Transverse colon (tissue), 4 donors: ENCODE data around the gene PLEKHG4B. TPM values are rescaled to one million over a fixed set of nuclear protein-coding genes. Genes with fewer than 3 reads are reported as not detected.

Experiments
- DNase-seq: peaks from one replicate; pipeline ENCODE4 v3.0.0-alpha.2; 2019
- H3K27ac ChIP-seq, 4 donors: fragments of 200-600 bp; sonication (generic); 2 replicates each; pipeline ENCODE4 v1.5.1; 2016 to 2018; ENCODE audit warnings: inconsistent platforms in 4 of 4
- H3K27me3 ChIP-seq: fragments of 200-600 bp; sonication (generic); 2 replicates; pipeline ENCODE4 v1.5.1; 2017; ENCODE audit warnings: inconsistent platforms
- H3K36me3 ChIP-seq, 4 donors: fragments of 200-600 bp; sonication (generic); 2 replicates each; pipeline ENCODE4 v1.5.1; 2017 to 2019; ENCODE audit warnings: inconsistent platforms in 4 of 4
- H3K4me1 ChIP-seq, 4 donors: fragments of 200-600 bp; sonication (generic); 2 replicates each; pipeline ENCODE4 v1.5.1; 2017 to 2020; ENCODE audit warnings: inconsistent platforms in 4 of 4
- H3K4me3 ChIP-seq, 4 donors: fragments of 200-600 bp; sonication (generic); 1 replicate in 1 of 4; 2 replicates in 3 of 4; pipeline versions ENCODE4 v1.5.1 to v1.6.1; 2017 to 2019; ENCODE audit warnings: inconsistent platforms in 4 of 4
- H3K9me3 ChIP-seq, 2 donors: fragments of 200-600 bp; sonication (generic); 2 replicates each; pipeline ENCODE4 v1.5.1; 2017 to 2019; ENCODE audit warnings: inconsistent platforms in 2 of 2
- CTCF ChIP-seq, 5 experiments: fragments of 200-600 bp in 3 of 5; fragments of 450-650 bp in 2 of 5; sonication (generic) in 3 of 5; IDR thresholded peaks; 1 replicate in 2 of 5; 2 replicates in 3 of 5; pipeline ENCODE4 v1.5.1; 2016 to 2017; ENCODE audit warnings: antibody characterized with exemption in 5 of 5, inconsistent platforms in 3 of 5, mild to moderate bottlenecking in 2 of 5, moderate library complexity in 1 of 5
- EP300 ChIP-seq: sonication (generic); formaldehyde crosslinking; IDR thresholded peaks from one replicate; pipeline ENCODE4 v1.6.1; 2017; ENCODE audit warnings: antibody characterized with exemption, low read depth
- POLR2A ChIP-seq: fragments of 450-650 bp; IDR thresholded peaks from one replicate; pipeline ENCODE4 v1.6.1; 2016; ENCODE audit warnings: antibody characterized with exemption, mild to moderate bottlenecking, moderate library complexity
- POLR2AphosphoS5 ChIP-seq, 3 donors: sonication (generic); formaldehyde crosslinking; IDR thresholded peaks; one replicate each; pipeline ENCODE4 v1.6.1; 2016; ENCODE audit warnings: antibody characterized with exemption in 3 of 3
- WGBS, 2 donors: methylation state at CpG; one replicate each; pipeline ENCODE4 v1.1.5; 2018; ENCODE audit warnings: low coverage in 1 of 2; 5-methylcytosine and 5-hydroxymethylcytosine counted together
- in situ Hi-C, 4 donors: fragments of 200-750 bp; cut with MboI; loops; one replicate each; pipeline versions ENCODE4 v1.15.0 to v1.15.1; 2017; ENCODE audit warnings: low sequenced_read_pairs in 3 of 4, low pct_ligation_motif_present in 1 of 4, low pct_unique_long_range_greater_than_20kb in 1 of 4
- intact Hi-C: fragments of 100-400 bp; cut with DNase I; formaldehyde crosslinking; loops from one replicate; pipeline ENCODE4 v1.15.1; 2023; ENCODE audit warnings: low total_unique reads
- total RNA-seq, 4 donors: library from RNA; depleted of rRNA; stranded (reverse); fragments of >200 nt; gene quantifications; one replicate each; pipeline ENCODE4 v1.1.0, GENCODE V29; 2016

Gene PLEKHG4B
- total RNA-seq, 4 donors from 2014 or later, result under 0.01 to 0.40 (median under 0.01) TPM; not detected in 1

DNA sequence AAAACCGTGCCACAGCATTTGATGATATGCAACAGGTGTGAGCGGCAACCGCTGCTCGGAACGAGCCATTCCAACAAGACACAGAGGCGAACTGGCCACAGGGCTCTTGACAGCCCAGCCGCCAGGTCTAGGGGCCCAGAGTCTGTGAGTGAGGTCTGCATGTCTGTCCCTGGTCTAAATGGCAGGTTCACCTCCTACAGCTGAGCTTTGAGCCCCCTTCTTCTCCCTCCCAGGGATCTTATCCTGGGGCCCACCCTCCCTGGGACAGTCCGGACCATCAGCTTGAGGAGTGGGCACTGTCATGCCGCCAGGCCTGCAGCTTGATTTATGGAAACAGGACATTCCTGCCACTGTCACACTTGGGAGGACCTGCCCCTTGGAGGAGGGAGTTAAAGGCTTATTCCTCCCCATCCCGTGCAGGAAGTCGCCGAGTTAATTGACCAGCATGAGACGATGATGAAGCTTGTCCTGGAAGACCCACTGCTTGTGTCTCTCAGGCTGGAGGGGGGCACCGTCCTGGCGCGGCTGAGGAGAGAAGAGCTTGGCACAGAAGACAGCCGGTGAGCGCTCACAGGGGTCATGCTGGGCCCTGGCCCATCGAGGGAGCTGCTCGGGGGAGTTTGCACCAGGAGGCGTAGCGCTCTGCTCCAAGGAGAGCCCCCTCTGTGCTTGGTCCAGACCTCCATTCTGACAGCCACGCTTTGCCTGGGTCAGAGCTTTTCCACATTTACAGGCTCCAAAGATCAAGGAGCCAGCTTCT, 63.9 kb downstream of the PLEKHG4B start:
- H3K9me3 ChIP-seq, result no peaks in the 10 kb centered on the region
- TF ChIP-seq POLR2AphosphoS5 (IDR thresholded peaks at IDR 0.05), result no peak
- TF ChIP-seq CTCF (IDR thresholded peaks at IDR 0.05), result no peak
- TF ChIP-seq EP300, result no peak
- no peak for TF ChIP-seq POLR2A
- in situ Hi-C loops, result no loop called here
- intact Hi-C loops, result no loop called here
- no peak overlapping the region for H3K27ac ChIP-seq
- no peaks in the 10 kb centered on the region for H3K36me3 ChIP-seq
- no peaks in the 10 kb centered on the region for H3K27me3 ChIP-seq
- 83 to 94% methylated on average over 8 to 23 of the region's 23 CpGs for WGBS, 2 donors
- no peak overlapping the region for H3K4me3 ChIP-seq
- no peak for DNase-seq
- no peaks in the 10 kb centered on the region for H3K4me1 ChIP-seq

GRCh38 chr5:156411-157072, 64.6 kb downstream of the PLEKHG4B start:
- Histone ChIP-seq H3K27ac (no peak overlapping the region), H3K4me3 (no peak overlapping the region), H3K36me3 (no peaks in the 10 kb centered on the region), H3K4me1 (no peaks in the 10 kb centered on the region), H3K27me3 (no peaks in the 10 kb centered on the region), H3K9me3 (no peaks in the 10 kb centered on the region)
- TF ChIP-seq POLR2AphosphoS5 (IDR thresholded peaks at IDR 0.05) (no peak), CTCF (IDR thresholded peaks at IDR 0.05) (no peak), POLR2A (no peak), EP300 (no peak)
- no peak for DNase-seq
- intact Hi-C loops, result no loop called here
- in situ Hi-C loops, result no loop called here
- WGBS, 2 donors, result 80 to 84% methylated on average over 1 to 17 of the region's 17 CpGs

DNA sequence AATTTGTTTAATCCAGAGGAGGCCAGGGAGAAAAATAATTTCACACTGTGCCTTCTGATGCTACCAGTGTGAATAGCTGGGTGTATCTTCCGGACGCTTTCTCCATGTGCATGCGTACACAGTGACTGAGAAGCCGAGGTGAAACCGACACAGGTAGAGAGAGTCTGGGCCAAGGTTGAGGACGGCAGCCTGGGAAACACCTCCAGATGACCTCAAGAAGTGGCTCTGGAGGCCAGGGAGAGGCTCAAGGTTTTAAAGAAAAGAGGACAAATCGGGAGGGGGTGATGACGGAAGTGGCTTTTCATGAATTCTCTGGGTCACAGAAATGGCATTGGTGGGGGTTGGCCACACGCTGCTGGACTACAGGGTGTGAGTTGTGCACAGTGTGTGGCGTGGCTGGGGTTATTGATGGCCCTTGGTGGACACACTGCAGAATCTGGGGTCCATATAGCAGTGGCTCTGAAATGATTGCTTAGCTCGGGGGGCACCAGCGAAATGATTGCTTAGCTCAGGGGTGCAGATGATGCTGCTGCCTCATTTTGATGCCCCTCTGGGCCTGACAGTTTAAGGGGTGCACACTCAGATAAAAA, 65.3 kb downstream of the PLEKHG4B start:
- Histone ChIP-seq H3K4me3 (no peak overlapping the region), H3K9me3 (no peaks in the 10 kb centered on the region), H3K27me3 (no peaks in the 10 kb centered on the region), H3K27ac (no peak overlapping the region), H3K4me1 (no peaks in the 10 kb centered on the region), H3K36me3 (no peaks in the 10 kb centered on the region)
- no peak for TF ChIP-seq POLR2A
- no peak for TF ChIP-seq POLR2AphosphoS5 (IDR thresholded peaks at IDR 0.05)
- TF ChIP-seq CTCF (IDR thresholded peaks at IDR 0.05), result no peak
- no peak for TF ChIP-seq EP300
- intact Hi-C loops (no loop called here), in situ Hi-C loops (no loop called here)
- 86 to 90% methylated on average over 6 to 12 of the region's 12 CpGs for WGBS, 2 donors
- DNase-seq, result no peak

DNA sequence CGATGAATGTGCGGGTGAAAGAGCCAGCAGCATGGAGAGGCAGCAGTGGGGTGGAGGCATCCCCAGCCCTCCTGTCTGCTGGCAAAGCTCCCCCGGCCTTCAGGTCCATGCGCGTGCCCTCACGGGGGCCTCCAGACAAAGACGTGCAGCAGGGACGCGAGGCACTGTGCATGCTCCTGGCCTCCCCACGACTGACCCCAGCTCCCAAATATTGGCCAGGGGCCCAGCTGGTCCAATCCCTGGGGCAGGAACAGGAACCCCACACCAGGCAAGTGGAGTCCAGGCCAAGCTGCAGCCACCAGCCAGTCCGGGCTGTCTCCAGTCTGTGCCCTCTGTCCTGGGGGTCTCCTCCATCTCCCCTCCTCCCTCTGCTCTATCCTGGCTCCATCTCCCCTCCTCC, 65.8 kb downstream of the PLEKHG4B start:
- no peaks in the 10 kb centered on the region for H3K4me1 ChIP-seq
- H3K4me3 ChIP-seq, result no peak overlapping the region
- H3K27me3 ChIP-seq, result no peaks in the 10 kb centered on the region
- in situ Hi-C loops, result no loop called here
- TF ChIP-seq EP300, result no peak
- no peak for TF ChIP-seq CTCF (IDR thresholded peaks at IDR 0.05)
- no peak for TF ChIP-seq POLR2AphosphoS5 (IDR thresholded peaks at IDR 0.05)
- TF ChIP-seq POLR2A, result no peak
- intact Hi-C loops, result no loop called here
- DNase-seq, result no peak
- no peaks in the 10 kb centered on the region for H3K9me3 ChIP-seq
- WGBS, 2 donors, result 86 to 89% methylated on average over 3 to 11 of the region's 11 CpGs
- no peaks in the 10 kb centered on the region for H3K36me3 ChIP-seq
- no peak overlapping the region for H3K27ac ChIP-seq
